ENCODE results near the gene PPP2R2B.

Gene PPP2R2B

DNA sequence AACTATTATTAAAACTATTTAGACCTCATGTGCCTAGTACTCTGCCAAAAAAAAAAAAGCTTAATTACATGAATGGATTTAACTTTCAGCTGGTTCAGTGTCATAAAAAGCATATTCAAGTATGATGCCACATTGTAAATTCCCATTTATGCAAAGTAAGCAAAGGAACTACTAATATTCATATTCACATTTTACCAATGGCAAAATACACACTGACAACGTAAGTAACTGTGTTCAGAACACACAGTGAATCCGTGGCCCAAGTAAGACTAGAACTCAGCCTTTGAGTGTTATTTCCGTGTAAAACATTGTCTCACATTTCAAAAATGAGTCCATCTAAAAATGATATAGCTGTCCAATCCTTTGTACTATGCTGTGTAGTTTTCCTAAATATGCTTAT lies 56.8 kb downstream of the PPP2R2B start:
- no peak for FAIRE-seq

- FAIRE-seq: no peak
Observed at GRCh38 chr5:146820987-146821386, 57.6 kb downstream of the PPP2R2B start.

DNA sequence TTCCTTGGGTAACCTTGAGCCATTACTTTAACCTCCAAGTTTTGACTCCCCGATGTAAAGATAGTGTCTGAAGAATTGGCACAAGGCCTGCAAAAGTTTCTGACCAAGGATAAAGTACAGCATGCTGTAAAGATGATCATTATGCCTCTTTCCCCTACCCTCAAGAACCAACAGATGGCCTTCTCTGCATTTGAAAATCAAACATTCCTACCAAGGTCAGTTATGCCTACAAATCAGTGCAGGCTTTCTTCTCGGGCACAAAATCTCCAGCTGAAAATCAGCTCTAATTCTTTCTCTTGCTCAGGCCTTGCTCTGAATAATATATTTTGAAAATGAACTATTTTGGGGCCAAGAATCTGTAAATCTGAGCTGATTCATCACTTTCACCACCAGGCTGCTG lies 59.7 kb downstream of the PPP2R2B start:
- FAIRE-seq: no peak

DNA sequence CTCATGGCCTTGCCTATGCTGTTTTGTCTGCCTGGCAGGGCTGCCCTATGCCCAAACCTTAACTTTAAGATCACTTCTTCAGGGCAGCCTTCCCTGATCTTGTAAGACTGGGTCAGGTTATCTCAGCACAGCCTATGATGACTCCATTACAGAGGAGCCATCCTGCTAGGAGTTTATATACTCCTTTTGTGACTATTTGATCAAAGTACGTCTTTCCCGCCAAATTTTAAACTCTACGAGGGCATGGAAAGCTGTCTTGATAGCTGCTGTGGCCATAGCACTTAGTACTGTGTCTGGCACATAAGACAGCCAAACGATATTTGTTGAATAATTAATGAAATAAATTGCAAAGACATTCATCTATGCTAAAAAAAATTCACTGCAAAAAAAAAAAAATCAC lies 60.6 kb downstream of the PPP2R2B start:
- no peak for FAIRE-seq

DNA sequence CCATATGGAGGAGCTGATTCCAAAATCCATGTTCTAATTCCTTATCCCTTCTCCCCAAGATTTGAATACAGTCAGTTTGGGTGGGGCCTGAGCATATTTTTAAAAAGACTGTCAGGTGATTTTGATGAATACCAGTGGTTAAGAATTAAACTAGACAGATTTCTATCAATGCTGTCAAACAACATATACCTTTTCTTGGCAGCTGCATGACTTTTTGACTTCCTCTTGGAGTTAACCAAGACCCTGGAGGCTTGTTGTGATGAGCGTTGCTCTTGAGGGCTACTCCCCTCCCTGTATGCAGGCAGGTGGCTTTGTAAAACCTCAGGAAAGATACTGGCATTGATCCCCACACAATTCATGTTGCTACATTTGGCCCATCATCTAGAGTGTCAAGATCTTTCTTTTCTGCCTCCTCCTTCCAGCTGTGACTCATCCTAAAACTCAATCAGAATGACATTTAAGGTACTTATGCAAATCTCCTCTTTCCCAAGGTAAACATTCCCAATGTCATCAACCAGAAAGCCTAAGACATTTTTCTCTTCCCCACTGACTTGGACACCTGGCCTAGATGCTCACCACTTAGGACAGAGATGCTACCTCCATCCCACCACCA lies 61.7 kb downstream of the PPP2R2B start:
- FAIRE-seq: no peak

DNA sequence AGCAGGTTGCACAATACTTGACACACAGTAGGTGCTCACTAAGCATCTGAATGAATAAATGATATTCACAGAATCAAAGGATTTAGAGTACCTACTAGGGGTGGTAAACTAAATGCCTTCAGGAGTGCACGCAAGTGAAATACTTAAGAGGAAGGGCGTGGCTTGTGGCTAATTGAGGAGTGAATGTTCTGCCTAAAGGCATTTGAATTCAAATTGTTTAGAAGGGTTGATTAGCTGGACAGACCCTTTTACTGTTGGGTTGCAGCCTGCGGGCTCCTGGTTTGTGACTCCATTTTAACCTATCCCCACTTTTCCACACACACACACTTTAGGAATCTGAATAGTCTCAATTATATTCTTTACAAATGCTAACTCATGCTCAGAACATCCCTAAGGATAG lies 63.1 kb downstream of the PPP2R2B start:
- no peak for FAIRE-seq

DNA sequence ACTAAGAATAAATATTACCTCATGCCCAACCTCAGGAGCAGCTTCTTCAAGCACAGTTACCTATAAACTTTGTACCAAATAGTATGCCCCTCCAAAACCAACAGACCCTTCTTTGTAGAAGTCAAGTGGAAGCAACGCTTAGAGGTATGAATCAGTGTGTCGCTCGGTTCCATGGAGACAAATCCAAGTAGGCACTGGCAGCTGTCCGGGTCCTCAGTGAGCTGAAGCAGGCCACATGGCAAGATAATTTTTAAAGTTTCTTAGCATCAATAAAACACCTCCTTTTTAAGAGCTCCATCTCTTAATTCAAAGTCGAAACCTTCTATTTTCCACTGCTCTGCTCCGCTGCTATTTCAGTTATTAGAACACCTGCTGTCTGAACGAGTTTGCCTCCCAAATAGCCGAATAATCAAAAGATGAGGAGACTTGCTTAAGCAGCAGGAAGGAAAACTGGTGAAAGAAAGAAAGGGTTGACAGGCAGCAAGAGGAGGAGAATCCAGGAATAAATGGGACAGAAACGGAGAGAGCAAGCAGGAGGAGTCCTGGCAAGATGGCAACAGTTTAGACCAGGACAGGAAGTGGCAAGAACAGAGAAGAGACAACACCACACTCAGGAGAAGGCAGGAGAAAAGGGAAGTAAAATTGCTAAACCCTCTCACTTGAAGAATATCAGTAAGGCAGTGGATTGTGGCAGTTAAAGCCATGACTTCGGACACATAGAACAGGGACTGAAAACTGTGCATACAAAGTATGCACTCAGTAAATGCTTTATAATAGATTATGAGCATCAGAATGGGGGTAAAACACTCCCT lies 65.0 kb downstream of the PPP2R2B start:
- FAIRE-seq: no peak

DNA sequence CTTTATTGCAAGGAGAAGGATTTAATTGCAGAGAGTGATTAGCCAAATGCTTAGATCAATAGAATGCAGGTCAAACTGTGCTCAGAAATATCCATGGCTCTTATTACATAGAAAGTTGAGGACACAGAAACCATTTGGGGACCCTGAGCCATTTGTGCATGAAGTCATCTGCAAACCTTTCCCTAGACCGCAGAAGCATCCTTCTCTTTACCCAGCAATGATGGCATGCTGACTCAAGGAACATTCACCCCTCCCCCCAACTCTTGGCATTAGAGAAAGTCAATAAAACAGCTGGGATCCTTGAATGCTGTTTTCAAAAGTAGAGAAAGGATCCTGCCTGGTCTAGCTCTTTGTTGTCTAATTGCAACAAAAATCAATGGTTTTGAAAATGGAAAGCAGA lies 73.5 kb downstream of the PPP2R2B start:
- no peak for FAIRE-seq

GRCh38 chr5:146802945-146803522 lies 75.5 kb downstream of the PPP2R2B start:
- no peak for FAIRE-seq

DNA sequence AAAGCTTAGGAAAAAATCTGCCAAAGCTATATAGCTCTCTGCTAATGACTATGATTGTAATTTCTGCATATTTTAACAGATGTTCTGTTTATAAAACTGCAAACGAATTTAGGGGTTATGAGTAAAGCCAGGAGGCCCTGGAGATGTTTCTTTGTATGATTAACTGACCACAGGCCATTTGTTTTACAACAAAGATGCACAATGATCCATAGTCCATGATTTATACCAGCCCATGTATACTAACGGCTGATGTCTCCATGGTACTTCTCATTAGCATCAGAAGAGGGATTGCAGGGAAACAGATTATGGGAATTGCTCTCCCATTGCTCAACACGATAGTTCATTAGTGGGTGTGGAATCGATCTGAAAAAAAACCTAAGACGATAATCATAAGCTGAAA lies 78.9 kb downstream of the PPP2R2B start:
- FAIRE-seq: no peak

GRCh38 chr5:146799231-146799630 lies 79.3 kb downstream of the PPP2R2B start:
- no peak for FAIRE-seq

DNA sequence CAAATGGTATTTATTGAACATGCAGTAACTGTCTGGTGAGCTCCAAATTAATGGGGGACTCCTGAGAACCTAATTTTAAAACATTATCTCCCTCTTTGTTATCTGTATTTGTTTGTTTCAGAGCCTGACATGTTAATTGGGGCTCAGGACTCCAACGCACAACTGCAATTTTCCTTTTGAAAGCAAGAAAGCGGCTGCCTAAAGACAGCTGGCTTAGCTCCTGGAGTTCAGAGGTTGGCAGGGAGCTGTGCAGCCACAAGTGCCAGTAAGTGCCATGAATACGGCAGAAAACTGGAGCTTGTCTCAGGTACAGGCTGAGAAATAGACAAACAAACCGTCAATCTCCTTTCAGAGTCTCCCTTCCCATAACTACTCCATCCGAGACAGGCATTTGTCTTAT lies 80.9 kb downstream of the PPP2R2B start:
- no peak for FAIRE-seq

DNA sequence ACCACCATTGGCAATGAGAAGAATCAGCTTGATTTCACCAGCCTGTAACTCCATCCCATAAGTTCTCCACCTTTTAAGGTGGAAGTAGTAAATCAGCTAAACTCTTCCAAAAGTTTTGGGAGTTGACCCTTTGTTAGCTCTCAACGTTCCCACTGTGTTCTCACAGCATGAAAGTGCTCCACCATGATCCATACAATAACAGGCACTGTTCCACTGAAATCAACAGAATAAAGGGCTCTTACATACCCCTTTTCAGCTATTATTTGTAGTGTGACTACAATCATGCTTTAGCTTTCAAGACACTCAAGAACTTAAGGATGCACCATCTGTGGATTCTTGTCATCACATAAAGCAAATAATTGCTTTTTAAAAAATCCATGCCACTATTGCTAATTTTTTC lies 81.6 kb downstream of the PPP2R2B start:
- FAIRE-seq: no peak

DNA sequence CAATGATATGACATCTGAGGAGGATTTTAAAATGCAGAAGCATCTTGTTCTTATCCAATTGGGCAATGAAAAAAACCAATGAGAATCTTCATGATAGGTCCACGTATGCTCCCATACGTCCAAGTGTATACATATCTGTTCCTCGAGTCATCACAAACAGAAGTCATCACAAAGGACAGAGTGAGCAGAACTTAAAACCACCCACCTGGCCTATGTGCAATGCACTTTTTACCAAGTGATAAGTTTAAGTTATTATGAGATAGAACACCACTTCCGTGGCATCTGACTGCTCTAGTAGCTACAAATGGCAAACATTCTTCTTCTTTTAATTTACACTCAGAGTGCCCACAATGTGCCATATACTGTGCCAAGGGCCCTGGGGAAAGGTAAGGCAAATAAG lies 82.4 kb downstream of the PPP2R2B start:
- FAIRE-seq: no peak

- no peak for FAIRE-seq
Observed at GRCh38 chr5:146794326-146795029, 84.1 kb downstream of the PPP2R2B start.

- FAIRE-seq: no peak
Observed at GRCh38 chr5:146793709-146794108, 84.8 kb downstream of the PPP2R2B start.

DNA sequence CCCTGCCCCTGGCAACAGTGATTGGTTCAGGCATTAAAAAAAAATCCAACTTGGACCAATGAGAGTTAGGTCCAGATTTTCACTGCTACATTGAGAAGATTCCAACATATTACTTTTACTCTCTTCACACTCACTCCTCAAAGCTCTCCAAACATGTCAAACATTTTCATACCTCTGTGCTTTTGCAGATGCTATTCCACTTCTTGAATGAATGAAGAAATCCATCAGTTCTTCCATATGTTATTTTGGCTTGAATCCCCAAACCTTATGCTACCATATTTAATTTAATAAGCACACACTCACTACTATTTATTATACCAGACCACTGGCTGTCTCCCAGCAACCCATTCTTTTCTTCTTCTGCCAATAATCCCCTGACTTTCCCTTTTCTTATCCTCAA lies 87.1 kb downstream of the PPP2R2B start:
- no peak for FAIRE-seq

DNA sequence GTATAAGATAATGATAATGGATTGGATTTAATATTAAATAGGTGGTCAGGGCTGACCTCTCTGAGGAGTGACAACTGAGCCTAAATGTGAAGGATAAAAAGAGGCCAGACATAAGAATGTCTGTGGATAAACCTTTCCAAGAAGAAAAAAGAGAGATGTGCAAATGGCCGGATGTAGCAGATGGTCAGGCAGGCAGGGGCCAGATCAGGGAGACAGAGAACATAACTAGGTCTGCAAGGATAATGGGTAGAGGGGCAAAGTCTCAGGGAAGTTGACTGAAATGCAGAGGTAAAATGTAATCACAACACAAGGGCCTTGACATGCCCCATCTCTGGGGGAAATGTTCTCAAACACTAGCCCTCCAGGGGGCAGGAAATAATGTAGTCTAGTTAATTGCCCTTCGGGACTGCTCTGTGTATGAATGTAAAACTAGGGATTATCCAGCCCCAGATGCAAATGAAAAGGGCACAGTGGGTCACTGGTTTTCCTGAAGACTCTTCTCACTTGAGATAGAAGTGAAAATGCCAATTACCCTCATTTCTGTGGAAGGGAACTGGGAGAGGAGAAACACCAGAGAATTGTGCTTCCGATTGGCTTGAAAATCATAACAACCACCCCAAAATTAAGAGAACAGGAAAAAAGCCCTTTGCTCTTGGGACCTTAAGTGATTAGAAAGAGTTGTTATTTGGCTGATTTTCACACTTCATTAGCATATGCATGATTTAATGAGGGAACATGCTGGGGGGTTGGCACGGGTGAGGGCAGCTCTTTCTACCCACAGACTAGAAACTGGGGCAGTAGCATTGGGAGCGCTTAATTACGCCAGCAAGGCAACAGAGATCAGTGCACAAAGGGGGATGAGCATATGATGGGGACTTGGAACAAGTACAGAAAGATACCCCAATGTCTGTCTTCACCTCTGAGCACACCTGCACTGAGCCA lies 88.6 kb downstream of the PPP2R2B start:
- FAIRE-seq: no peak

- FAIRE-seq: no peak
Observed at GRCh38 chr5:146788898-146789297, 89.7 kb downstream of the PPP2R2B start.

DNA sequence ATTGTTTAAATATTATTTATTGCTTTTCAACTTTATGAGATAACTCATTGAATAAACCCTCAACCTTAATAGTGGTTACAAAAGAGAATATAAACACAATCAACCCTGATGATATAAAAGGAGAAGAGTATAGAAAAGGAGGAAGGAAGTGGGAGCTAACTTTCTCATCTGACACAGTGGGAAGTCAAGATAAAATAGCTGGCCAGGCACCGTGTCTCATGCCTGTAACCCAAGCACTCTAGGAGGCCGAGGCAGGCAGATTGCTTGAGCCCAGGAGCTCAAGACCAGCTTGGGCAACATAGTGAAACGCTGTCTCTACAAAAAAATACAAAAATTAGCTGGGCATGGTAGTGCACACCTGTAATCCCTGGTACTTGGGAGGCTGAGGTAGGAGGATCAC lies 93.5 kb downstream of the PPP2R2B start:
- FAIRE-seq: no peak

DNA sequence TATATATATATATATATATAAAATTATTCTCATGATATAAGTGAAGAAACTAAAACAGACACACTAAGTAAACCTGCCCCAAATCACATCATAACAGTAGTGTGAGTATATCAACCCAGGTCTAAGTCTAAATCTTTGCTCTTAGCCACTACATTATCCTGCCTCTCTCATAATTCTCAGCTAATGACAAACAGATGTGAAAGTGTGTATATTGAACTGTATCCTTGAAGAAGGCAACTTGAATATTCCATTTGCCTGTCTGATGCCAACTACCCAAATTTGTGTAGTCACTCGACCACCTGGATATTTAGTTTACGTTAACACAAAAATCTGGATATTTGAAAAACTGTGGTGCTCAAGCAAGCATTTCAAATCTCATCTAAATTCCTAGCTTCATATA lies 97.4 kb downstream of the PPP2R2B start:
- no peak for FAIRE-seq

- no peak for FAIRE-seq
Observed at GRCh38 chr5:146779211-146779869, 99.2 kb downstream of the PPP2R2B start.
